GM18505 (cell line): ENCODE data around the gene SCAMP1.

Source experiments
- ATAC-seq: cut with Tn5 transposase; IDR thresholded peaks from one replicate; pipeline ENCODE4 v1.9.1; 2021; ENCODE audit not compliant: unreplicated experiment
- POLR2A ChIP-seq: IDR thresholded peaks from 4 replicates; pipeline ENCODE4 v1.6.1; 2011; ENCODE audit warnings: borderline replicate concordance; ENCODE audit not compliant: insufficient read depth, insufficient read length; ENCODE audit errors: extremely low read depth

SCAMP1 gene

DNA sequence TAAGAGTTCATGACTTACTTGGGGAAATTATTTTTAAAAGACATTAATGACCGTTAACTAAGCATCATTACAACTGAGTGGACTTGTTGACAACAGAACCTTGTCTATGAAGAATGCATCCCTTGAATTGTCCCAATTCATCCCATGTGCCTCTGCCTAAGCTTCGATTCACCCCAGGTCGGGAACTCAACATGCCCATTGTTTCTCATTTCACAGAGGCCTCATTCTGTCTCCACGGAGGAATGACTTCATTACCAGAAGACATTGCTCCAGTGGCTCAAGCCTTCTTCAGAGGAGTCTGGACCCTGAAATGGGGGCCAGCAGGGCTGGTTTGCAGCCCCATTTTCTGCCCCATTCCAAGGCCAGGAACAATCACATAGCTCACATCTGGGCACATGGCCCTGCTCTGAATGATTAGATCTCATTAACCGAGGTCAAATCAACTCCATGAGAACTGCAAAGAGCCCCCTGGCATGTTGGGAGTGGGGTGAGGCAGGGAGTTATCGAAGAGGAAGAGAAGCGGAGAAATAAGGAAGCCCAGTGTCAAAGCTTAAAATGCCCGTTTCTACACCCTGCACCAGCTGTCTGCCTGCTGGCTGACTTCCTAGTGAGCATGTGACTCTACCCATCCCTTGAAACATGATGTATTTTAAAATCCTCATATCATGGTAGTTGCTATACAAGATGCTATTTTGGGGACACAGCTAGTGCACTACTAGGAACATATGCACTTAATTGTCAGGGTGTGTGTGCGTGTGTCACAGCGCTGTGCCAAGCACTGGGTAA is 150.9 kb downstream of the SCAMP1 start:
- ATAC-seq: no peak
- no peak for TF ChIP-seq POLR2A

DNA sequence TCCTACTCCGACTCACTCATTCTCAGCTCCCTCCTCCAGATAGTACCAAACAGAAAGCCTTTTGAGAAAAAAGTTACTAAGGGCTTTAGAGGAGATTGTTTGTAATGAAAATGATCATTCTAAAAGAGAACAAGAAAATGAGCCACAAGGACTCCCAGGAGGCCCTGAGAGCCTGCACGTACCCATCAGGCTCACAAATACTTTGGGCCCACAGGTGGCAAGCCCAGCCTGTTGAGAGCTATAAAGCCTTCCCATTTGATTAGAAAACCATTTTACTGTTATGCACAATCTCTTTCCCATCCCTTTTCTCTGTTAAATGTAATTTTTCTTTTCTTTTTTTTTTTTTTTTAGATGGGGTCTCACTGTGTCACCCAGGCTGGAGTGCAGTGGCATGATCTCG is 152.0 kb downstream of the SCAMP1 start:
- ATAC-seq: no peak
- TF ChIP-seq POLR2A: no peak

DNA sequence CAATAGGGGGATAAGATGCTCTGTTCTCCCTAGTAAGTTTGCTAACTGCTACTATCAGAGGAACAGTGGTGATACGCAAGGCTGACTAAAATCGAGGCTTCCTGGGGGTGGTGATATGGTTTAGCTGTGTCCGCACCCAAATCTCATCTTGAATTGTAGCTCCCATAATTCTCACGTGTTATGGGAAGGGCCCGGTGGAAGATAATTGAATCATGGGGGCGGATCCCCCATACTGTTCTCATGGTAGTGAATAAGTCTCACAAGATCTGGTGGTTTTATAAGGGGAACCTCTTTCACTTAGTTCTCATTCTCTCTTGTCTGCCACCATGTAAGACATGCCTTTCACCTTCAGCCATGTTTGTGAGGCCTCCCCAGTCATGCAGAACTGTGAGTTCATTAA is 153.0 kb downstream of the SCAMP1 start:
- ATAC-seq: no peak
- no peak for TF ChIP-seq POLR2A

DNA sequence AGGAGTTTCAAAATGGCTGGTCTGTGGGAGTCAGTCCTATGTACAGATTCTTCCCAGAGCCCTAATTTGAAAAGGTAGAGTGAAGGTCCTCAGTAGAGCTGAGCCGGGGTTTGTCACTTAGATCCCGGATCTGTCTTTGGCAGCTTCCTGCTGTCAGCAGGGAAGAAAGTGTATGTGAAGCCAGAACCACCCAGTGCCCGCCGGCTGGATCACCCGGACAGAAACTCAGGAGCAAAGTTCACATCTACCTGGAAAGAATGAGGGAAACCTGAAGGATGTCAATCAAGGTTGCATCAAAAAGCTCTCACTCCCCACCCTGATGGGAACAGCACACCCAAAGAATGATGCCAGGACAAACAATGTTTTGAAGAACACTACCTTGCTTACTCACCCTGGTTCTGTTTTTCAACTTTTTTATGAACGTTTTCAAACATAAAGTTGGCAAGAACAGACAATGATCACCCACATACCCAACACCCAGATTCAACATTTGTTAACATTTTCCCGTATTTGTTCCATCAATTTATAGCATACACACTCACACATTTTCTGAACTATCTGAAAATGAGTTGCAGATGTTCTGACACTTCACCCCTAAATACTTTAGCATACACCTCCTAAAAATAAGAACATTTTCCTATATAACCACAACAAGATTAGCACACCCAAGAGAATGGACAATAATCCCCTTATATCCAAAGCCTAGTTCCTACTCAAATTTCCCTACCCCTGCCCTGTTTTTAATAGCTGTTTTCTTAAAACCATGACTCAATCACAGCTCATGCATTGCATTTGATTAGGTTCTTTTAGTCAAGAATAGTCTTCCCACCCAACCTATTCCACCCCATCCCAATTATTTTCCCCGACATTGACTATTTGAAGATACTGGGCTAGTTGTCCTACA is 154.3 kb downstream of the SCAMP1 start:
- TF ChIP-seq POLR2A: no peak
- ATAC-seq: no peak

DNA sequence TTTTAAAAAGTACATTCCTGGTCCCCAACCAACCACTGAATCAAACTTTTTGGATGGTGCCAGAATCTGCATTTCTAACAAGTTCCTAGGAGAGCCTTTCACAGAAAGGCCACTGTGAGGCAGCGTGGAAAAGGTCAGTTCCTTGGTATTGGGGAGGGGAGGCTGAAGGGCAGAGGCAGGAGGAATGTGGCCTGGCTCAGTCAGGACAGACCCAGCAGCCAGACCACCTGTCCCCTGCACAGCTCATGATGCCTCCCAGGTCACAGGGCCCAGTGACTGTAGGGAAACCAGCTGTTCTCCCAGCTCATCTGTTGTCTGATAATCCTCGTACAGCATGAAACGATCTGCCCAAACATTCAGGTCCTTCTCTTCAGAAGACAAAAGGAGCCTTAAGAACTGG is 155.3 kb downstream of the SCAMP1 start:
- ATAC-seq: no peak
- TF ChIP-seq POLR2A: no peak

DNA sequence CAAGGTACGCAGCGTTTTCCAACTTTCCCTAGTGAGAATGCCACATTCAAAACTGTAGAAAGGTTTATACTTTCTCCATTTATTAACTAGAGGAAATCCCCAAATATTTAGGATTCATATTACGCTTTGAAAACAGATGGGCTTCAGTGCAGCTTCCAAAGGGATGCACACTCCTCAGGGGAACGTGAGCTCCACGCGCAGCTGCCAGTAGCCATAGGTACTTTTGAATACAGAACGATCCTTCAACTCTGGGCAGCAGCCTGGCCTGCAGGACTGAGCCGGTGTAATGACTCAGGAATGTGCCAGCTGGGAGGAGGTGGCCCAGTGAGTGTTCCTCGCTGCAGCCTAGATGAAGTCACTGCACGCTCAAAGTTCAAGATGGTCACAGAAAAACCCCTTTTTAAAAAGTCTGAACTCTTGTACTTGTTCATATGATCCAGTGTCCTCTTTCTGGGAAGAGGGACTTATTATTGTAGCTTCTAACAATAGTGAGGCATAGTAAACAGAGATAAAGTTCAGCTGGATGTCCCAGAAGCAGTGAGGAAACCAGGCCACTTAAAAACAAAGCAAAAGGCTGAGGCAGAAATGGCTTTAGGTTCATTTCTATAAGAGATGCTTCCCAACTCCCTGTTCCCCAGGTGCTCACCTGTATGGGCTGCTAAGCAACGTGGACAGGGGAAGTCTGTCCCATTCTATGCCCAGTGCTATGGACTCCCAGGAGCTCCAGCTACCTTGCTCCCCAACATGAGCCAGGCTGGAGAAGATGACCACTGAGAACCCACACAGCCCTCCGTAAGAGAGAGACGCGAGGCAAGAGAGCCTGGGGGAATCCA is 158.2 kb downstream of the SCAMP1 start:
- TF ChIP-seq POLR2A: no peak
- no peak for ATAC-seq

DNA sequence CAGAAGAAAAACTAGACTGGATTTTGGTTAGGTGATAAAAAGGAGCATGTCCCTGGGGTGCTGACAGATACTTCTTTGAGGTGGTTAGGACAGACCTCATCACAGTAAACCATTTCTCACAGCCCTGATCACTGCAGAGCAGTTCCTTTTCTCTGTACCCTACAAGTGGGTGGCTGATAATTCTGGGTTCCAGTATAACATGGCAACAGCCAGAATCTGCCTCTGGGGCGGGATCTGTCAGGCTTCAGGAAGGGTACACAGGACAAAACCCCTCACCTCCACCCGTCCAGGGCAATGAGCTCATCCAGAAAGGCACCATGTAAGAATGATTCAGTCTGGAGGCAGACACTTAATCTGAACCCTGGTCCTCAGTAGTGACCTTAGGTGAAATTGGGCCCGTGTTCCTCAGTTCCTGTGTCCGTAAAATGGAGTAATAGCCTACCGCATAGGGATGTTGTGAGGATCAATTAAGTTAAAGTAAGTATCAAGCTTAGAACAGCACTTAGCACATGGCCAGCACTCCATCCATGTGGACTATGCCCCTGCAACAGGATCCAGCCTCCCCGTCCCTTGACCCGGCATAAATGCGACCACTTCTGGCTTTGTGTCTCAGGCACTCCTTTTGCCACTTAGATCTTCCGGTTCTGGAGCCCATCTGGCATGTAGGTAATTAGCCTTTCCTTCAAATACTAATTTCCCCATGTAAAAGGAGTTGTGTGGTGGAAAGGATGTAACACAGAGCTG is 159.0 kb downstream of the SCAMP1 start:
- ATAC-seq: no peak
- TF ChIP-seq POLR2A: no peak

DNA sequence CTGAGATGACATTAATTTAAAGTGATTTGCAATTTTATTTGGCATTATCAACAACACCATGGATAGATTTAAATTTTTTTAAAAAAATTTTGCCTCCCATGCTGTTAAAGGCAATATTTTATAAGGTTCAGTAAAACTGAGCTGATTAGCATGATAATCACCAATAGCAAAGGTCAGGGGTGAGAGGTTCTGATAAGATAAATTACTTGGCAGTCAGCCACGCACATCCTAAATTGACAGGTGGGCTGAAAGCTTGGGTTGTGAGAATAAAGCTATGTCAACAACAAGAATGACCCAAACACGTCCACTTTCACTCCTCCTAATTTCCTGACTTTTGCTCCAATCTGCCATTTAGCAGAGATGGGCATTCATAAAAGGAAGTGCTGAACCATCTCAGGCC is 161.0 kb downstream of the SCAMP1 start:
- no peak for TF ChIP-seq POLR2A
- no peak for ATAC-seq

DNA sequence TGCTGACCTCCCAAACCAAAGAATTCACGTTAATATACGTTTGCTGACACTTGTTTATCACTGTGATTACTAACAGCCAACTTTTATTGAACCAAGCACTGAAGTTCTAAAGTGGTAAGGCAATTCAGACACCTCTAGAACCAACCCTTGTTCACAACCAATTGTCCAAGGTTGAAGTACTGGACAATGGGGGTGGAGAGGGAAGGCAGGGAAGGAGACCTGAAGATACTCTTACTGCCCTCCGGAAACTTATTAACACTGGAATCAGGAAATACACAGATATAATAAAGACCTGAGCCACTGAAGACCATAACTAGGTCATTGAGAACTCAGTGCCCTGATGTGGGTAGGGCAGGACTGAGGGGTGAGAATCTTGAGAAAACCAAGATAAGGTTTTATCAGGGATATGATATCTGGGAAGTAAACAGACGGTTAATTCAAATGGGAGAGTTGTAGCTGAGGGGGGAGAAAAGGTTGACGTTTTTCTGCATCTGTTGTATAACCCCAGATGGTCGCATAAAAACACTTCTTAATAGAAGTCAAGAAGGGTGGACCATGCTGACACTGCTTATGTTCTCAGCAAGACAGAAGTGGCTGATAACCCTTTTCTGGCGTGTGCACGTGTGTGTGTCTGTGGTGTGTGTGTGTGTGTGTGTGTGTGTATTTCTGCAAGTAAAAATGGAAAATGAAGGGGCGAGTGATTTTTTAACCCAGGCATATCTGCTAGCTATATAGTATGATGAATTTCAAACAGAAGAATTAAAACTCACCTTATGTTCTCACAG is 162.3 kb downstream of the SCAMP1 start:
- ATAC-seq: no peak
- TF ChIP-seq POLR2A: no peak

DNA sequence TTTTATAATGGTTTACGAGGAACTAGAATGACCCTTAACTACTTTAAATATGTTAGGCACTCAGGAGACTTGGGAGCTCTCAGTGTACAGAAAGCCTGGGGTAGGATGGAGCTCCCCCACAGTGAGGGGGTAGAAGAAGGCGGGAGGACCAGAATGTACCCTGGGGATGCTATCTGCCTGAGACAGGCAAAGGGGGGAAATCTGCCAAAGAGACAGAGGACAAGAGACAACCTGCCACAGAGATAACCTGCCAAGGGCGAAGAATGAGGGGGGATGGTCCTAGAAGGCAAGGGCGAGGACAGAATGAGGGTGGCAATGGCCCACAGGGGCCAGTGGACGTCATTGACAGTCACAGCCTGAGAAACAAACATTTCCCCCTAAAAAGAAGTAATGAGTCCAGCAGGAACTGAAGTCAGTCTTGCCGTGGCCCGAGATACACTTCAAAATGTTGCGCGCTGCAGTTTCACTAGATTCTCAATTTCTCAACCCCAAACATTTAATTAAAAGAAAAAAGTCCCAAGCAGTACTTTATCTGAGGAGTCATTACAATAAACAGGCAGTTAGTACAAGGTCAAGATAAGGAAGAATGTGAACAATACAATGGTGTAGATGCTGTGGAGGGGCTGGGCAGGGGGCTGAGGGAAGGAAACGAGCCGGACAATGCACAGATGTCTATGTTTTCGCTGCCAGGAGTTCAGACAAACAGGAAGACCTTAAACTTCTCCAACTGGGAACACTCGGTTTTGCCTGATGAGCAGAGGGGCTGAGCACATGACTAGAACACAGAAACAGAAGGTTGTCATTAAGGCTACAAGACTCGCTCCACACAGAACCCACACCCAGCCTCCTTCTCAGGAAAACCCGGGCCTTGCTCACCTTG is 163.1 kb downstream of the SCAMP1 start:
- no peak for TF ChIP-seq POLR2A
- ATAC-seq: no peak

DNA sequence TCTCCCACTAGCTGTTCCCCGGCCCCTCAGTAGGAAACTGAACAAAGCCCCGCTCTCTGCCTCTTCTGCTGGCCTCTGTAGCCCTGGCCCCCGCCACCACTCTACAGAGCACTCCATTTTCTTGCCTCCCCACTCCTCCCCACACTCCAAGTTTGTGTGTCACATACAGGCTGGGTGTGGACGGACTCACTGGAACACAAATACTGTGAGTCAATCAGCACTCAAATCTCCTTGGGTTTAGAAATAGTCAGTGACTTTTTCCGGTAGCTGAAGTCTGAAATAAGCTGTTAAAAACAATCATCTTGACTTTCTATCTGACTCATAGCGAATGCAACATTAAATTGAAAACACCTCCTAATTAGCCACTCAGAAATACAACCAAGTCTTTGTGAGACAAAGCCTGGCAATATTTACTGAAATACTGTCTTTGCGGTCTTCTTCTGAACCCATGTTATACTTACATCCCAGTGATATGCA is 165.7 kb downstream of the SCAMP1 start:
- no peak for TF ChIP-seq POLR2A
- no peak for ATAC-seq
